Stimulated activated effector memory CD8-positive, alpha-beta T cell treated with anti-CD3 and anti-CD28 coated beads, Interleukin-12 subunit alpha, Interleukin-12 subunit beta, amount 100 ng/mL, for 72 hours (primary cell): ENCODE measurements around the gene MSLN.
A peak's percentile ranks its signal among the peaks of the same experiment; 100 is the strongest.

Source experiments
- ATAC-seq: fragments of 150-1000 bp; cut with Tn5 transposase; 2 replicates; pipeline ENCODE4 v1.10.0; 2021
- DNase-seq, 2 donors: peaks; one replicate each; pipeline ENCODE4 v3.0.0; 2021 to 2022; ENCODE audit warnings: low spot score in 2 of 2
- H3K27ac Mint-ChIP-seq: one replicate; pipeline ENCODE4 v1.8.0; 2022; ENCODE audit warnings: mild to moderate bottlenecking, mixed read lengths
- H3K36me3 Mint-ChIP-seq: one replicate; pipeline ENCODE4 v1.8.0; 2022; ENCODE audit warnings: mild to moderate bottlenecking, mixed read lengths
- H3K4me1 Mint-ChIP-seq: one replicate; pipeline ENCODE4 v1.8.0; 2022; ENCODE audit warnings: mixed read lengths
- H3K4me3 Mint-ChIP-seq: one replicate; pipeline ENCODE4 v1.8.0; 2022; ENCODE audit warnings: mild to moderate bottlenecking, mixed read lengths
- H3K9me3 Mint-ChIP-seq: one replicate; pipeline ENCODE4 v1.8.0; 2022; ENCODE audit warnings: mixed read lengths

The MSLN gene

GRCh38 chr16:795580-796229 is 35.2 kb downstream of the MSLN start:
- H3K4me3 Mint-ChIP-seq = no peak overlapping the region
- peaks cover 13% of the 10 kb centered on the region for H3K4me1 Mint-ChIP-seq
- ATAC-seq (no peak), DNase-seq (no peak)
- H3K9me3 Mint-ChIP-seq = no peaks in the 10 kb centered on the region
- no peak overlapping the region for H3K27ac Mint-ChIP-seq
- peaks cover 11% of the 10 kb centered on the region for H3K36me3 Mint-ChIP-seq

DNA sequence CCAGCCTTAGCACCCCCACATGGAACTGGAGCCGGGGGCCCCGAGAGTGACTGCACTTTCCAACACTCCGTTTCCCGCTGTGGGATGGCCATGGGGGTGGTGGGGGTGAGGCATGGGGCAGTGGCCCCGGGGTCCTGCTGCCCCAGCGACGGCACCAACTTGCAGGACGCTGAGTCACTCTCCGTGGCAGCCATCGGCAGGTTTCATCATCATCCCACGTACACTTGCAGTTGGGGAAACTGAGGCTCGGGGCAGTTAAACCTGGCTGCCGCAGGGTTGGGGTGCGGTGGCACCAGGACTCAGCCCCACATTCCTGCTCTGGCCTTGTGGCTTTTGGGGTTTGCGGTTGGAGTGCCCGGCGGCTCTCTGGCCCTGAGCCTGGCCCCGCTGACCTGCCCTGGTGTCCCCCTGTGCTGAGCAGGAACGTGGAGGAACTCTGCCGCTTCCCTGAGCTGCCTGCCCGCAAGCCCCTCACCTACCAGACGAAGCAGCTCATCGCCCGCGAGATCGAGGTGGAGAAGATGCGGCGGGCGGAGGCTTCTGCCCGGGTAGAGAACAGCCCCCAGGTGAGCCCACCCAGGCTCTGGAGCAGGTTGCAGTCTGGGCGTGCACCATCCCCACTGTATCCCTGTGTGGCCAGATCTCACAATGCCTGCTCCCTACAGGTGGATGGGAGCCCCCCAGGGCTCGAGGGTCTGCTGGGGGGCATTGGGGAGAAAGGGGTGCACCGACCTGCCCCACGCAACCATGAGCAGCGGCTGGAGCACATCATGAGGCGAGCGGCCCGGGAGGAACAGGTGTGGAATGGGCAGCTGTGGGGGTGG is 36.0 kb downstream of the MSLN start:
- Mint-ChIP-seq H3K4me1 (peaks cover 8% of the 10 kb centered on the region), H3K4me3 (no peak overlapping the region), H3K27ac (no peak overlapping the region), H3K9me3 (no peaks in the 10 kb centered on the region), H3K36me3 (peaks cover 3% of the 10 kb centered on the region)
- ATAC-seq (no peak), DNase-seq (no peak)

- H3K4me3 Mint-ChIP-seq = no peak overlapping the region
- peaks cover 4% of the 10 kb centered on the region for H3K4me1 Mint-ChIP-seq
- H3K27ac Mint-ChIP-seq = no peak overlapping the region
- peak; percentile 41 for ATAC-seq
- H3K9me3 Mint-ChIP-seq = no peaks in the 10 kb centered on the region
- no peak for DNase-seq
- no peaks in the 10 kb centered on the region for H3K36me3 Mint-ChIP-seq
Measured at GRCh38 chr16:797120-797420, 36.5 kb downstream of the MSLN start.

DNA sequence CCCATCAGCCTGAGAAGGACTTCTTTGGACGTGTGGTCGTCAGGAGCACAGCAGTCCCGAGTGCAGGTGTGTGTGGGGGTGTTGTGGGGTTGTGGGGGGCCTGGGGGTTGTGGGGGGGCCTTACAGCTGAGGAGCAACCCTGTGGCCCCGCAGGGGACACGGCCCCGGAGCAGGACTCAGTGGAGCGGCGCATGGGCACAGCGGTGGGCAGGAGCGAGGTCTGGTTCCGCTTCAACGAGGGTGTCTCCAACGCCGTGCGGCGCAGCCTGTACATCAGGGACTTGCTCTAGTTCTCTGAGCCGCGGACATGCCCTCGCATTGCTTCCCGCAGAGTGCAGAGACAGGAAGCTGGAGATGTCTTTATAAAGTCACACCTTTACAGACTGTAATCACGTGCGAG is 37.2 kb downstream of the MSLN start:
- Mint-ChIP-seq H3K9me3 (no peaks in the 10 kb centered on the region), H3K36me3 (no peaks in the 10 kb centered on the region), H3K4me1 (peaks cover 4% of the 10 kb centered on the region), H3K27ac (no peak overlapping the region), H3K4me3 (no peak overlapping the region)
- DNase-seq (no peak), ATAC-seq (no peak)

- Mint-ChIP-seq H3K4me1 (peaks cover 4% of the 10 kb centered on the region), H3K4me3 (no peak overlapping the region), H3K27ac (no peak overlapping the region), H3K36me3 (no peaks in the 10 kb centered on the region), H3K9me3 (no peaks in the 10 kb centered on the region)
- no peak for DNase-seq
- no peak for ATAC-seq
Measured at GRCh38 chr16:798666-799065, 38.1 kb downstream of the MSLN start.

- Mint-ChIP-seq H3K4me1 (peaks cover 4% of the 10 kb centered on the region), H3K27ac (no peak overlapping the region), H3K9me3 (no peaks in the 10 kb centered on the region), H3K36me3 (no peaks in the 10 kb centered on the region), H3K4me3 (no peak overlapping the region)
- ATAC-seq (no peak), DNase-seq (no peak)
Measured at GRCh38 chr16:799111-799947, 38.8 kb downstream of the MSLN start.

GRCh38 chr16:799948-800833 is 39.7 kb downstream of the MSLN start, which contains the start of gene GNG13:
Gene GNG13 (minus strand): TSS chr16:800734. CDS start chr16:799077, 1,657 bp downstream.
- no peak within 1 kb of the TSS for H3K27ac Mint-ChIP-seq
- peak; percentile 4 for ATAC-seq
- H3K9me3 Mint-ChIP-seq = no peaks in the 10 kb centered on the region
- peaks cover 4% of the 10 kb centered on the region for H3K4me1 Mint-ChIP-seq
- H3K36me3 Mint-ChIP-seq = no peaks in the 10 kb centered on the region
- H3K4me3 Mint-ChIP-seq = no peak within 1 kb of the TSS
- no peak for DNase-seq

GRCh38 chr16:800834-801511 is 40.4 kb downstream of the MSLN start:
- DNase-seq = no peak
- no peak for ATAC-seq
- H3K27ac Mint-ChIP-seq = no peak overlapping the region
- no peak overlapping the region for H3K4me3 Mint-ChIP-seq
- H3K9me3 Mint-ChIP-seq = no peaks in the 10 kb centered on the region
- H3K36me3 Mint-ChIP-seq = peaks cover 3% of the 10 kb centered on the region
- peaks cover 1% of the 10 kb centered on the region for H3K4me1 Mint-ChIP-seq

- Mint-ChIP-seq H3K27ac (no peak overlapping the region), H3K36me3 (peaks cover 6% of the 10 kb centered on the region), H3K9me3 (no peaks in the 10 kb centered on the region), H3K4me1 (no peaks in the 10 kb centered on the region), H3K4me3 (no peak overlapping the region)
- no peak for ATAC-seq
- DNase-seq = no peak
Measured at GRCh38 chr16:801584-802363, 41.2 kb downstream of the MSLN start.

GRCh38 chr16:802461-802860 is 41.9 kb downstream of the MSLN start:
- H3K36me3 Mint-ChIP-seq = peaks cover 6% of the 10 kb centered on the region
- no peak for ATAC-seq
- H3K27ac Mint-ChIP-seq = no peak overlapping the region
- no peaks in the 10 kb centered on the region for H3K4me1 Mint-ChIP-seq
- no peaks in the 10 kb centered on the region for H3K9me3 Mint-ChIP-seq
- no peak for DNase-seq
- H3K4me3 Mint-ChIP-seq = no peak overlapping the region

GRCh38 chr16:802914-803753 is 42.6 kb downstream of the MSLN start:
- H3K4me3 Mint-ChIP-seq = no peak overlapping the region
- peaks cover 6% of the 10 kb centered on the region for H3K4me1 Mint-ChIP-seq
- no peak for ATAC-seq
- no peak for DNase-seq
- H3K27ac Mint-ChIP-seq = no peak overlapping the region
- H3K9me3 Mint-ChIP-seq = no peaks in the 10 kb centered on the region
- peaks cover 6% of the 10 kb centered on the region for H3K36me3 Mint-ChIP-seq

GRCh38 chr16:803754-804080 is 43.2 kb downstream of the MSLN start:
- ATAC-seq = no peak
- H3K4me1 Mint-ChIP-seq = peaks cover 8% of the 10 kb centered on the region
- DNase-seq = no peak
- no peak overlapping the region for H3K4me3 Mint-ChIP-seq
- no peaks in the 10 kb centered on the region for H3K9me3 Mint-ChIP-seq
- no peak overlapping the region for H3K27ac Mint-ChIP-seq
- H3K36me3 Mint-ChIP-seq = peaks cover 6% of the 10 kb centered on the region
